PC-9 (cell line): ENCODE results near the gene CDC73.

Source experiments
- CTCF ChIP-seq: fragments of 200-600 bp; sonication (generic); conservative IDR thresholded peaks from 2 replicates; pipeline ENCODE4 v1.6.1; 2017; ENCODE audit warnings: mixed run types, antibody characterized with exemption, mild to moderate bottlenecking, moderate library complexity
- EZH2 ChIP-seq: fragments of 200-600 bp; sonication (generic); IDR thresholded peaks from 2 replicates; pipeline ENCODE4 v1.8.0; 2017; ENCODE audit warnings: antibody characterized with exemption, low read depth

GRCh38 chr1:193270996-193271395 lies 149.2 kb downstream of the CDC73 start:
- TF ChIP-seq CTCF (no peak), EZH2 (no peak)
